Activated CD8-positive, alpha-beta T cell treated with anti-CD3 and anti-CD28 coated beads for 36 hours (primary cell): ENCODE results near the gene CRYGC. TPM values are rescaled to one million over a fixed set of nuclear protein-coding genes. Genes with fewer than 3 reads are reported as not detected.

ENCODE experiments used
- ATAC-seq: fragments of 200-7000 bp; cut with Tn5 transposase; one replicate; pipeline ENCODE4 v1.10.0; 2021; ENCODE audit warnings: mild to moderate bottlenecking, moderate library complexity
- CTCF ChIA-PET: fragments of 350-600 bp; sonication (Branson Sonifier 250); formaldehyde crosslinking; loops from one replicate; lab custom pipeline; 2021; ENCODE audit warnings: antibody characterized with exemption; lab: Charles Lee
- POLR2A ChIA-PET: fragments of 350-600 bp; sonication (Branson Sonifier 250); formaldehyde crosslinking; loops from one replicate; lab custom pipeline; 2021; ENCODE audit warnings: antibody characterized with exemption; lab: Charles Lee
- DNase-seq: peaks from one replicate; pipeline ENCODE4 v3.0.0-alpha.2; 2020
- H3K27ac Mint-ChIP-seq: one replicate; pipeline ENCODE4 v1.8.0; 2021; ENCODE audit warnings: mild to moderate bottlenecking, mixed read lengths
- H3K27me3 Mint-ChIP-seq: one replicate; pipeline ENCODE4 v1.8.0; 2021; ENCODE audit warnings: mixed read lengths
- H3K36me3 Mint-ChIP-seq: one replicate; pipeline ENCODE4 v1.8.0; 2021; ENCODE audit warnings: low read depth, mixed read lengths
- H3K4me1 Mint-ChIP-seq: one replicate; pipeline ENCODE4 v1.8.0; 2021; ENCODE audit warnings: low read depth, mixed read lengths
- H3K4me3 Mint-ChIP-seq: one replicate; pipeline ENCODE4 v1.8.0; 2021; ENCODE audit warnings: mild to moderate bottlenecking, moderate library complexity, mixed read lengths
- H3K9me3 Mint-ChIP-seq: one replicate; pipeline ENCODE4 v1.8.0; 2021; ENCODE audit warnings: mixed read lengths
- intact Hi-C: fragments of 100-400 bp; cut with micrococcal nuclease; formaldehyde crosslinking; loops from one replicate; pipeline ENCODE4 v1.10.0; 2022
- total RNA-seq, 2 experiments: library from RNA; stranded (reverse); gene quantifications; one replicate each; pipeline ENCODE4 v1.2.3, GENCODE V29; 2021
- TF ChIP-seq, protein P1 (sequence below): fragments of 200-600 bp; IDR thresholded peaks from one replicate; pipeline ENCODE4 v1.8.0; 2022; ENCODE audit warnings: antibody characterized with exemption, mild to moderate bottlenecking

CRYGC gene
- total RNA-seq, 2 experiments from 2014 or later, result not detected

DNA sequence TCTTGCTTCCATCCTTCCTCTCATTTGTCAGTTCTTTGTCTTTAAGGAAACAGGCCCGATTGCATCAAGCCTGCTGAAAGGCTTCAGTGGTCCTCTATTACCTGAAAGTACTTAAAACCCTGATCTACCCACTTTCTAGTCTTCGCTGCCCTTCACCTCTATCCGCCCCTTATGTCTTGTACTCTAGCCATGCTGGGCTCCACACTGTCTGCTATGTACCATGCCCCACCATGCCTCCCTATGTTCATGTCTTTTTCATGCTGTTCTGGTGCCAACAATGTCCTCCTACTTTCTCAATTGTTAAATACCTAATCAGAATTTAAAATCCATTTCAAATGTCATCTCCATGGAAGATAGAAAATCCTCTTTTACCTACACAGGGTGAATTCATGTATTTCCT lies 33.5 kb downstream of the CRYGC start:
- POLR2A ChIA-PET, result no interaction called here

DNA sequence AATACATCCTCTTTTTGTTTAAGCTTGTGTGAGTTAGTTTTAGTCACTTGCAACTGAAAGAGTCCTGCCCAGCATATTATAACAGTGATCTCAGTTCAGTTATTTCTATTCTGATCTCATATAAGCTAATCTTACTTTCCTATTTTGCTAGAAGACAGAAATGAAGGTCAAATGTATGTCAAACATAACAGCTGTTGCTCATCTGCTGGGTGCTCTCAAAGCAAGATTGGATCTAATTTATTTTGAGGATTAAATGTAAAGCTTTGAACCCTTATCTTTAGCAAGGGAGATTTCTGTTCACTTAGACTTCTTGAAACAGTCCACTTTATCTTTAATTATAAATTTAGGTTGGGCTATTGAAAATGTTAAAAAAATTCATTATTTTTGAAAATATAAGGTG lies 36.5 kb downstream of the CRYGC start:
- intact Hi-C loops, result no loop called here
- H3K27me3 Mint-ChIP-seq, result no peaks in the 10 kb centered on the region
- H3K4me3 Mint-ChIP-seq, result no peak overlapping the region
- H3K36me3 Mint-ChIP-seq, result no peaks in the 10 kb centered on the region
- ChIA-PET CTCF (no interaction called here), POLR2A (no interaction called here)
- ATAC-seq (no peak), DNase-seq (no peak)
- H3K9me3 Mint-ChIP-seq, result peaks cover 3% of the 10 kb centered on the region
- H3K27ac Mint-ChIP-seq, result no peak overlapping the region
- TF ChIP-seq, protein P1, sequence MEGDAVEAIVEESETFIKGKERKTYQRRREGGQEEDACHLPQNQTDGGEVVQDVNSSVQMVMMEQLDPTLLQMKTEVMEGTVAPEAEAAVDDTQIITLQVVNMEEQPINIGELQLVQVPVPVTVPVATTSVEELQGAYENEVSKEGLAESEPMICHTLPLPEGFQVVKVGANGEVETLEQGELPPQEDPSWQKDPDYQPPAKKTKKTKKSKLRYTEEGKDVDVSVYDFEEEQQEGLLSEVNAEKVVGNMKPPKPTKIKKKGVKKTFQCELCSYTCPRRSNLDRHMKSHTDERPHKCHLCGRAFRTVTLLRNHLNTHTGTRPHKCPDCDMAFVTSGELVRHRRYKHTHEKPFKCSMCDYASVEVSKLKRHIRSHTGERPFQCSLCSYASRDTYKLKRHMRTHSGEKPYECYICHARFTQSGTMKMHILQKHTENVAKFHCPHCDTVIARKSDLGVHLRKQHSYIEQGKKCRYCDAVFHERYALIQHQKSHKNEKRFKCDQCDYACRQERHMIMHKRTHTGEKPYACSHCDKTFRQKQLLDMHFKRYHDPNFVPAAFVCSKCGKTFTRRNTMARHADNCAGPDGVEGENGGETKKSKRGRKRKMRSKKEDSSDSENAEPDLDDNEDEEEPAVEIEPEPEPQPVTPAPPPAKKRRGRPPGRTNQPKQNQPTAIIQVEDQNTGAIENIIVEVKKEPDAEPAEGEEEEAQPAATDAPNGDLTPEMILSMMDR, result no peak
- H3K4me1 Mint-ChIP-seq, result no peaks in the 10 kb centered on the region

More for the DNA sequence above, 33.5 kb downstream of the CRYGC start:
- H3K27ac Mint-ChIP-seq, result no peak overlapping the region
- intact Hi-C loops, result no loop called here
- no peak overlapping the region for H3K4me3 Mint-ChIP-seq
- H3K4me1 Mint-ChIP-seq, result peaks cover 3% of the 10 kb centered on the region
- TF ChIP-seq, protein P1, result no peak
- ATAC-seq (no peak), DNase-seq (no peak)
- H3K36me3 Mint-ChIP-seq, result no peaks in the 10 kb centered on the region
- peaks cover 3% of the 10 kb centered on the region for H3K27me3 Mint-ChIP-seq
- CTCF ChIA-PET, result no interaction called here
- H3K9me3 Mint-ChIP-seq, result no peaks in the 10 kb centered on the region

DNA sequence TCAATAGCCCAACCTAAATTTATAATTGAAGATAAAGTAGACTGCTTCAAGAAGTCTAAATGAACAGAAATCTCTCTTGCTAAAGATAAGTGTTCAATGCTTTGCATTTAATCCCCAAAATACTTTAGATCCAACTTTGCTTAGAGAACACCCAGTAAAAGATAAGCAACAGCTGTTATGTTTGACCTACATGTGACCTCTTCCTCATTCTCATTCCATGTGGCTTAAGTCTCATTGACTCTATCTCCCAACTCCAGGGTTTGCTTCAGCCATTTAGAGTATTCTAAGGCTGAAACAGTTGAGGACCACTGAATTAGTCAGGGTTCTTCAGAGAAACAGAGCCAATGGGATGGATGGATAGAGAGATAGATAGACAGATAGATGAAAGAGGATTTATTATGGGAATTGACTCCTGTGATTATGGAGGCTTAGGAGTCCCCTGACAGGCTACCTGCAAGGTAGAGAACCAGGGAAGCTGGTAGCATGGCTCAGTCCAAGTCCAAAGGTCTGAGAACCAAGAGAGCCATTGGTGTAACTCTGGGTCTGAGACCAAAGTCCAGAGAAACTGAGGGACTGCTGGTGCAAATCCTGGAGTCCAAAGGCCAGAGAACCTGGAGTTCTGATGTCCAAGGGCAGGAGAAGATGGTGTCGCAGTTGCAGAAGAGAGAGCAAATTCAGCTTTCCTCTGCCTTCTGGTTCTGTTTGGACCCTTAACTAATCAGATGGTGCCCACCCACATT lies 37.4 kb downstream of the CRYGC start:
- CTCF ChIA-PET, result interaction anchor here (1.3 to 2.3 kb wide), 2 partner anchors 12 to 281 kb away, joined by 3 to 5 read pairs; no protein-coding TSS in a partner anchor
- intact Hi-C loops, result no loop called here
- no peak overlapping the region for H3K4me3 Mint-ChIP-seq
- ATAC-seq, result no peak
- H3K27ac Mint-ChIP-seq, result no peak overlapping the region
- TF ChIP-seq, protein P1, result no peak
- peaks cover 3% of the 10 kb centered on the region for H3K9me3 Mint-ChIP-seq
- no peaks in the 10 kb centered on the region for H3K4me1 Mint-ChIP-seq
- H3K27me3 Mint-ChIP-seq, result no peaks in the 10 kb centered on the region
- no peak for DNase-seq
- POLR2A ChIA-PET, result no interaction called here
- H3K36me3 Mint-ChIP-seq, result no peaks in the 10 kb centered on the region

DNA sequence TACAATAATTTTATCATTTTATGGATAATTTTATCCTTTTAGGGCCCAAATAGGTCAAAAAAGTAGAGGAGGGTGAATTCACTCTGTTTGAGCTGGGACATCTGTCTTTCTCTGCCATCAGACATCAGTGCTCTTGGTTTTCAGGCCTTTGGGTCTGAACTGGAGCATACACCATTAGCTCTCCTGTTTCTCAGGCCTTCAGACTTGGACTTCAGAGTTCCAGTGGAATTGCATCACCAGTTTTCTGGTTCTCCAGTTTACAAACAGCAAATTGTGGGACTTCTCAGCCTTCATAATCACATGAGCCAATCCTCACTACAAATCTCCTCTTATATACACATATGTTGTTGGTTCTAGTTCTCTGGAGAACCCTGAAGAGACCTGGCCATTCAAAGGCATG lies 39.2 kb downstream of the CRYGC start:
- DNase-seq (no peak), ATAC-seq (no peak)
- Mint-ChIP-seq H3K4me3 (no peak overlapping the region), H3K9me3 (peaks cover 3% of the 10 kb centered on the region), H3K27ac (no peak overlapping the region), H3K27me3 (no peaks in the 10 kb centered on the region), H3K4me1 (no peaks in the 10 kb centered on the region), H3K36me3 (no peaks in the 10 kb centered on the region)
- CTCF ChIA-PET, result interaction anchor here (1.1 to 2.3 kb wide), 2 partner anchors 14 to 18 kb away, joined by 3 to 5 read pairs; no protein-coding TSS in a partner anchor
- POLR2A ChIA-PET, result interaction anchor here (0.7 kb wide), 1 partner anchor 31 kb away, joined by 3 read pairs; no protein-coding TSS in a partner anchor
- TF ChIP-seq, protein P1, result no peak
- intact Hi-C loops, result no loop called here

DNA sequence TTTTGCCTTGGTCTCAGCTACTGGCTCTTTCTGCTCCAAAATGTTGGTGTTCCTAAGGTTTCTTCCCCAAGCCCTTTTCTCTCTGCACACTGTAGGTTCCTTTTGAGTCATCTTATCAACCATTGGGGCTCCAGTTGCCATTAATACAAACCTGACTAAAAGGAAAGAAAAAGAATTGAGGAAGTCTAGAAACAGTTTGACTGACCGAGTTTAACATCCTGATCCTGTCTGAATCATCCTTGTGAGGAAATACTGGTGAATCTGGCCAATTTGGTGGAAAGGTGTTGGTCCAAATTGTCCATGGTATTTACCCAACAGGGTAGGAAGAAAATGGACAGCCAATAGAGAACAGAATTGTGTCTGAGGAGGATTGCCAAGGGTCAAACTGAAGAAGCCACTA lies 43.6 kb downstream of the CRYGC start:
- CTCF ChIA-PET, result interaction anchor here (1.2 kb wide), 1 partner anchor 14 kb away, joined by 3 read pairs; no protein-coding TSS in a partner anchor
- TF ChIP-seq, protein P1, result no peak
- intact Hi-C loops, result no loop called here
- no peaks in the 10 kb centered on the region for H3K4me1 Mint-ChIP-seq
- H3K27ac Mint-ChIP-seq, result no peak overlapping the region
- peaks cover 2% of the 10 kb centered on the region for H3K27me3 Mint-ChIP-seq
- peaks cover 3% of the 10 kb centered on the region for H3K9me3 Mint-ChIP-seq
- ATAC-seq (no peak), DNase-seq (no peak)
- H3K36me3 Mint-ChIP-seq, result no peaks in the 10 kb centered on the region
- H3K4me3 Mint-ChIP-seq, result no peak overlapping the region
- POLR2A ChIA-PET, result no interaction called here
